Measurements from ENCODE around the gene SMIM13. TPM values are rescaled to one million over a fixed set of nuclear protein-coding genes. Genes with fewer than 3 reads are reported as not detected.

Gene SMIM13
- total RNA-seq, 1 donor from 2014 or later, result 12.7 TPM

Other genes starting within 250 kb of the SMIM13 start
- not detected in 2 replicates for gene GCM2, start 211.8 kb upstream of the SMIM13 start, total RNA-seq
- gene SYCP2L, start 206.8 kb upstream of the SMIM13 start, total RNA-seq, result not detected in 2 replicates
- gene ELOVL2, start 49.5 kb upstream of the SMIM13 start, total RNA-seq, result not detected in 2 replicates
- under 0.01 TPM in 1 of 2 replicates, not detected in the other for gene ERVFRD-1, start 17.9 kb downstream of the SMIM13 start, total RNA-seq
- 70.2 and 177 TPM in 2 replicates for gene NEDD9, start 138.8 kb downstream of the SMIM13 start, total RNA-seq